HepG2 (cell line): ENCODE measurements around the gene POGK. TPM values are rescaled to one million over a fixed set of nuclear protein-coding genes. Genes with fewer than 3 reads are reported as not detected.

Source experiments
- ADNP ChIP-seq: sonication (generic); formaldehyde crosslinking; IDR thresholded peaks from 2 replicates; pipeline ENCODE4 v1.4.0; 2020; ENCODE audit warnings: missing genetic modification reagents
- CBX2 ChIP-seq, 2 experiments: fragments of 200-600 bp in 1 of 2; sonication (generic); formaldehyde crosslinking in 1 of 2; IDR thresholded peaks; 2 replicates each; pipeline versions ENCODE4 v1.7.0 to v1.8.1; 2018 to 2022; ENCODE audit warnings: low read depth in 2 of 2, low read length in 1 of 2, mild to moderate bottlenecking in 1 of 2, missing genetic modification reagents in 1 of 2
- CBX5 ChIP-seq: sonication (generic); formaldehyde crosslinking; IDR thresholded peaks from 2 replicates; pipeline ENCODE4 v1.4.0; 2020; ENCODE audit warnings: missing genetic modification reagents, borderline replicate concordance
- CC2D1A ChIP-seq: sonication (generic); formaldehyde crosslinking; IDR thresholded peaks from 2 replicates; pipeline ENCODE4 v1.8.1; 2023; ENCODE audit warnings: mild to moderate bottlenecking, missing genetic modification reagents
- CHD2 ChIP-seq: IDR thresholded peaks from 2 replicates; pipeline ENCODE4 v1.6.1; 2011; ENCODE audit warnings: low read depth, low read length, improper control_type of control experiment
- KMT2A ChIP-seq: sonication (generic); formaldehyde crosslinking; IDR thresholded peaks from 2 replicates; pipeline ENCODE4 v1.4.0; 2020; ENCODE audit warnings: missing genetic modification reagents
- NCOR1 ChIP-seq: fragments of 200-600 bp; sonication (generic); IDR thresholded peaks from 2 replicates; pipeline ENCODE4 v1.7.0; 2017; ENCODE audit warnings: antibody characterized with exemption, low read length, borderline replicate concordance
- NR1H2 ChIP-seq: sonication (generic); formaldehyde crosslinking; IDR thresholded peaks from 2 replicates; pipeline ENCODE4 v1.8.1; 2022; ENCODE audit warnings: low read depth, missing genetic modification reagents, borderline replicate concordance
- PRPF4 ChIP-seq: fragments of 200-400 bp; formaldehyde crosslinking; IDR thresholded peaks from 2 replicates; pipeline ENCODE4 v1.6.1; 2016; ENCODE audit warnings: low read length, low read depth; ENCODE audit not compliant: poor library complexity, severe bottlenecking
- REL ChIP-seq: sonication (generic); formaldehyde crosslinking; conservative IDR thresholded peaks from 2 replicates; pipeline ENCODE4 v1.8.0; 2022; ENCODE audit warnings: mild to moderate bottlenecking, missing genetic modification reagents, moderate library complexity
- SMC3 ChIP-seq: IDR thresholded peaks from 2 replicates; pipeline ENCODE4 v1.6.1; 2011; ENCODE audit warnings: low read length, improper control_type of control experiment
- SRSF9 ChIP-seq: fragments of 200-400 bp; formaldehyde crosslinking; IDR thresholded peaks from 2 replicates; pipeline ENCODE4 v1.6.1; 2018; ENCODE audit warnings: borderline replicate concordance, mild to moderate bottlenecking, low read depth, low read length; ENCODE audit not compliant: insufficient read depth, poor library complexity, severe bottlenecking
- TSC22D2 ChIP-seq: sonication (generic); formaldehyde crosslinking; IDR thresholded peaks from 2 replicates; pipeline ENCODE4 v1.5.1; 2020; ENCODE audit warnings: missing genetic modification reagents, mild to moderate bottlenecking, borderline replicate concordance
- ZFP36L2 ChIP-seq: sonication (generic); formaldehyde crosslinking; IDR thresholded peaks from 2 replicates; pipeline ENCODE4 v1.4.0; 2020; ENCODE audit warnings: missing genetic modification reagents
- ZNF253 ChIP-seq: sonication (generic); formaldehyde crosslinking; IDR thresholded peaks from 2 replicates; pipeline ENCODE4 v1.8.0; 2022; ENCODE audit warnings: mild to moderate bottlenecking, missing genetic modification reagents, borderline replicate concordance
- ZNF292 ChIP-seq: sonication (generic); formaldehyde crosslinking; IDR thresholded peaks from 2 replicates; pipeline ENCODE4 v1.8.1; 2022; ENCODE audit warnings: mild to moderate bottlenecking, low read depth, missing genetic modification reagents, borderline replicate concordance
- ZNF30 ChIP-seq: sonication (generic); formaldehyde crosslinking; IDR thresholded peaks from 2 replicates; pipeline ENCODE4 v1.5.0; 2020; ENCODE audit warnings: mild to moderate bottlenecking, missing genetic modification reagents
- ZNF543 ChIP-seq: sonication (generic); formaldehyde crosslinking; IDR thresholded peaks from 2 replicates; pipeline ENCODE4 v1.4.0; 2020; ENCODE audit warnings: mild to moderate bottlenecking, missing genetic modification reagents
- ZNF589 ChIP-seq: sonication (generic); formaldehyde crosslinking; conservative IDR thresholded peaks from 2 replicates; pipeline ENCODE4 v1.8.0; 2022; ENCODE audit warnings: mild to moderate bottlenecking, moderate library complexity, missing genetic modification reagents
- ZNF644 ChIP-seq: IDR thresholded peaks from 2 replicates; pipeline ENCODE4 v1.6.1; 2016; ENCODE audit warnings: low read depth
- ZNF678 ChIP-seq: sonication (generic); formaldehyde crosslinking; IDR thresholded peaks from 2 replicates; pipeline ENCODE4 v1.4.0; 2020; ENCODE audit warnings: mild to moderate bottlenecking, missing genetic modification reagents
- ZNF781 ChIP-seq: sonication (generic); formaldehyde crosslinking; IDR thresholded peaks from 2 replicates; pipeline ENCODE4 v1.5.1; 2020; ENCODE audit warnings: borderline replicate concordance, mild to moderate bottlenecking, missing genetic modification reagents; ENCODE audit errors: not compliant biosample characterization
- ZNF839 ChIP-seq: sonication (generic); formaldehyde crosslinking; IDR thresholded peaks from 2 replicates; pipeline ENCODE4 v1.4.0; 2020; ENCODE audit warnings: missing genetic modification reagents, mild to moderate bottlenecking, borderline replicate concordance
- polyA plus RNA-seq, 8 experiments: library from polyadenylated mRNA; depleted of rRNA in 3 of 8; stranded (reverse) in 7 of 8; unstranded in 1 of 8; fragments of >200 nt; fragmentation: Illumina TruSeq in 4 of 8; extraction: Trizol in 4 of 8; gene quantifications; 2 replicates each; pipeline versions ENCODE4 v1.2.1 to v1.2.3, GENCODE V29; 2011 to 2016; ENCODE audit warnings: low read depth in 4 of 8, missing spikeins in 1 of 8, mixed read lengths in 1 of 8; ENCODE audit not compliant: insufficient read depth in 1 of 8
- total RNA-seq, 5 experiments: library from RNA; depleted of rRNA; stranded (reverse); fragments of >200 nt; fragmentation: Illumina TruSeq; extraction: Trizol; gene quantifications; 2 replicates each; pipeline ENCODE4 v1.2.3, GENCODE V29; 2016; ENCODE audit warnings: low read depth in 1 of 5
- TF ChIP-seq, protein P1 (sequence below): sonication (generic); formaldehyde crosslinking; IDR thresholded peaks from 2 replicates; pipeline ENCODE4 v1.4.0; 2020; ENCODE audit warnings: mild to moderate bottlenecking, low read depth, missing genetic modification reagents
- TF ChIP-seq, protein P2 (sequence below): sonication (generic); formaldehyde crosslinking; IDR thresholded peaks from 2 replicates; pipeline ENCODE4 v1.9.0; 2021; ENCODE audit warnings: missing genetic modification reagents, mild to moderate bottlenecking, borderline replicate concordance
- TF ChIP-seq, protein P3 (sequence below): sonication (generic); formaldehyde crosslinking; IDR thresholded peaks from 2 replicates; pipeline ENCODE4 v1.4.0; 2020; ENCODE audit warnings: missing genetic modification reagents
- TF ChIP-seq, protein P4 (sequence below): sonication (generic); formaldehyde crosslinking; IDR thresholded peaks from 2 replicates; pipeline ENCODE4 v1.8.1; 2023; ENCODE audit warnings: mild to moderate bottlenecking, missing genetic modification reagents

Gene POGK
- total and polyA plus RNA-seq, 2 of the 13 experiments (the other 11 are each of a cell fraction or from before 2014, with no cell fraction given) = 4.8 to 16.2 TPM

DNA sequence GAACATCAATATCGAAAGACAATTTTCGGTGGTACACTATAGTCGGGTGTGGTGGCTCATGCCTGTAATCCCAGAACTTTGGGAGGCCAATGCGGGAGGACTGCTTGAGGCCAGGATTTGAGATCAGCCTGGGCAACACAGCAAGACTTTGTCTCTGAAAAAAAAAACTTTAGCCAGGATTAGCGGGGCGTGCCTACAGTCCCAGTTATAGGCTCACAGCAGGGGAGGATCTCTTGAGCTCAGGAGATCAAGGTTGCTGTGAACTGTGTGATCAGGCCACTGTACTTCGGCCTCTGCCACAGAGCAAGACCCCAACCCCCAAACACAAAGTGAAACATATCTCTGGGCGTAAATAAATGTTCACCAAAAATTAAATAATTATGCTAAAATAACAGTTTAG is 35.2 kb downstream of the POGK start (continued):
- TF ChIP-seq, protein P1, sequence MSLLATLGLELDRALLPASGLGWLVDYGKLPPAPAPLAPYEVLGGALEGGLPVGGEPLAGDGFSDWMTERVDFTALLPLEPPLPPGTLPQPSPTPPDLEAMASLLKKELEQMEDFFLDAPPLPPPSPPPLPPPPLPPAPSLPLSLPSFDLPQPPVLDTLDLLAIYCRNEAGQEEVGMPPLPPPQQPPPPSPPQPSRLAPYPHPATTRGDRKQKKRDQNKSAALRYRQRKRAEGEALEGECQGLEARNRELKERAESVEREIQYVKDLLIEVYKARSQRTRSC (CRISPR knock-in tag) = no peak
- no peak for TF ChIP-seq CBX2 (IDR thresholded peaks at IDR 0.05; ENCODE audit: low read depth, low read length)
- TF ChIP-seq CBX2 (CRISPR knock-in tag; IDR thresholded peaks at IDR 0.05; ENCODE audit: low read depth) = no peak
- TF ChIP-seq NCOR1 = peak; percentile 88
- TF ChIP-seq ZNF543 (CRISPR knock-in tag) = no peak
- TF ChIP-seq, protein P2, sequence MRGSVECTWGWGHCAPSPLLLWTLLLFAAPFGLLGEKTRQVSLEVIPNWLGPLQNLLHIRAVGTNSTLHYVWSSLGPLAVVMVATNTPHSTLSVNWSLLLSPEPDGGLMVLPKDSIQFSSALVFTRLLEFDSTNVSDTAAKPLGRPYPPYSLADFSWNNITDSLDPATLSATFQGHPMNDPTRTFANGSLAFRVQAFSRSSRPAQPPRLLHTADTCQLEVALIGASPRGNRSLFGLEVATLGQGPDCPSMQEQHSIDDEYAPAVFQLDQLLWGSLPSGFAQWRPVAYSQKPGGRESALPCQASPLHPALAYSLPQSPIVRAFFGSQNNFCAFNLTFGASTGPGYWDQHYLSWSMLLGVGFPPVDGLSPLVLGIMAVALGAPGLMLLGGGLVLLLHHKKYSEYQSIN = no peak
- no peak for TF ChIP-seq ZNF253
- no peak for TF ChIP-seq KMT2A
- TF ChIP-seq ZNF781 (CRISPR knock-in tag) = no peak
- TF ChIP-seq SMC3 = no peak
- TF ChIP-seq ADNP (CRISPR knock-in tag) = no peak
- TF ChIP-seq, protein P3, sequence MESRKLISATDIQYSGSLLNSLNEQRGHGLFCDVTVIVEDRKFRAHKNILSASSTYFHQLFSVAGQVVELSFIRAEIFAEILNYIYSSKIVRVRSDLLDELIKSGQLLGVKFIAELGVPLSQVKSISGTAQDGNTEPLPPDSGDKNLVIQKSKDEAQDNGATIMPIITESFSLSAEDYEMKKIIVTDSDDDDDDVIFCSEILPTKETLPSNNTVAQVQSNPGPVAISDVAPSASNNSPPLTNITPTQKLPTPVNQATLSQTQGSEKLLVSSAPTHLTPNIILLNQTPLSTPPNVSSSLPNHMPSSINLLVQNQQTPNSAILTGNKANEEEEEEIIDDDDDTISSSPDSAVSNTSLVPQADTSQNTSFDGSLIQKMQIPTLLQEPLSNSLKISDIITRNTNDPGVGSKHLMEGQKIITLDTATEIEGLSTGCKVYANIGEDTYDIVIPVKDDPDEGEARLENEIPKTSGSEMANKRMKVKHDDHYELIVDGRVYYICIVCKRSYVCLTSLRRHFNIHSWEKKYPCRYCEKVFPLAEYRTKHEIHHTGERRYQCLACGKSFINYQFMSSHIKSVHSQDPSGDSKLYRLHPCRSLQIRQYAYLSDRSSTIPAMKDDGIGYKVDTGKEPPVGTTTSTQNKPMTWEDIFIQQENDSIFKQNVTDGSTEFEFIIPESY = 0 out of 2 replicates have a peak, but pooled peaks have one; percentile 18
- TF ChIP-seq ZNF678 (CRISPR knock-in tag) = no peak
- TF ChIP-seq CBX5 = no peak
- TF ChIP-seq PRPF4 = no peak
- no peak for TF ChIP-seq ZNF644 (CRISPR knock-in tag)
- TF ChIP-seq ZNF292 (CRISPR knock-in tag) = 0 out of 2 replicates have a peak, but pooled peaks have one; percentile 43
- no peak for TF ChIP-seq ZNF30 (CRISPR knock-in tag)
- TF ChIP-seq TSC22D2 (CRISPR knock-in tag) = no peak
- no peak for TF ChIP-seq SRSF9
- no peak for TF ChIP-seq REL (CRISPR knock-in tag)
- no peak for TF ChIP-seq ZFP36L2 (CRISPR knock-in tag)
- TF ChIP-seq CHD2 = no peak
- no peak for TF ChIP-seq ZNF839 (CRISPR knock-in tag)
- no peak for TF ChIP-seq NR1H2
- TF ChIP-seq, protein P4, sequence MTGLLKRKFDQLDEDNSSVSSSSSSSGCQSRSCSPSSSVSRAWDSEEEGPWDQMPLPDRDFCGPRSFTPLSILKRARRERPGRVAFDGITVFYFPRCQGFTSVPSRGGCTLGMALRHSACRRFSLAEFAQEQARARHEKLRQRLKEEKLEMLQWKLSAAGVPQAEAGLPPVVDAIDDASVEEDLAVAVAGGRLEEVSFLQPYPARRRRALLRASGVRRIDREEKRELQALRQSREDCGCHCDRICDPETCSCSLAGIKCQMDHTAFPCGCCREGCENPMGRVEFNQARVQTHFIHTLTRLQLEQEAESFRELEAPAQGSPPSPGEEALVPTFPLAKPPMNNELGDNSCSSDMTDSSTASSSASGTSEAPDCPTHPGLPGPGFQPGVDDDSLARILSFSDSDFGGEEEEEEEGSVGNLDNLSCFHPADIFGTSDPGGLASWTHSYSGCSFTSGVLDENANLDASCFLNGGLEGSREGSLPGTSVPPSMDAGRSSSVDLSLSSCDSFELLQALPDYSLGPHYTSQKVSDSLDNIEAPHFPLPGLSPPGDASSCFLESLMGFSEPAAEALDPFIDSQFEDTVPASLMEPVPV (CRISPR knock-in tag) = no peak
- no peak for TF ChIP-seq ZNF589 (CRISPR knock-in tag)
- TF ChIP-seq CC2D1A = no peak
